Amniotic stem cell (primary cell): Measurements from ENCODE around the gene TXNRD2.

Experiments
- DNase-seq: peaks from one replicate; lab custom pipeline; 2025; lab: John Stamatoyannopoulos, UW

The TXNRD2 gene

DNA sequence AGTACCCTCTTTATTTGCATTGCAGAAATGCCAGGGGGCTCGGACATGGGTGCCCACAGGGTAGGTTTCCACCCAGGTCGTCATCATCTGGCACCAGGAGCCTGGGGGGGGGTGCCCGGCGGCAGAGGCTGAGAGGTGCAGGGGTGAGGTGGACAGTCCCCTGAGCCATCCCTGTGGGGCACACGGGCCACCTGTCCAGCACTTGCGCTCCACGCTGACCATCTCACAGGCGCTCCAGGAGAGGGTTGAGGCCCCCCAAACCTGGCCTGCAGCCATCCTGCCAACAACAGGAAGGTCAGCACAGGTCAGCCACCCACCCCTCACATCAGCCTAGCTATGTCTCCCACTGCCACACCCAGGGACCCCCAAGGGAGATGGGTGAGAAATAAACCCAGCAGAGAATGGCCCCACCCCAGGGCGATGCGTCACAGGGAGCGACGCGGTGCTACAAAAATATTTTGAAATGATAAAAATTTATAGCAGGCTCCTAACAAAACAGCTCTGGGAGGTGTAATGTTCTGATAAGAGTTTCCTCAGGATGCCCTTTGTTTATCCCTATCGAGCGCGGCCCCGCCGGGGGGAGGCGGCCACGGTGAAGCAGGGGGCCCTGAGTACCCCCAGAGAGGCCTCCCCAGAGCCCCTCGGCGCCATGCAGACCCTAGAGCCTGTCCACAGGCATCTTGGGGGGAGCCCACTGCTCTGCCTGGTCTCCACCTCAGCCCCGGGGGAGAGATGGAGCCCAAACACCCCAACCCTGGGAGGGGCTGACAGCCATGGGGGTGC is 65.9 kb downstream of the TXNRD2 start:
- no peak for DNase-seq

DNA sequence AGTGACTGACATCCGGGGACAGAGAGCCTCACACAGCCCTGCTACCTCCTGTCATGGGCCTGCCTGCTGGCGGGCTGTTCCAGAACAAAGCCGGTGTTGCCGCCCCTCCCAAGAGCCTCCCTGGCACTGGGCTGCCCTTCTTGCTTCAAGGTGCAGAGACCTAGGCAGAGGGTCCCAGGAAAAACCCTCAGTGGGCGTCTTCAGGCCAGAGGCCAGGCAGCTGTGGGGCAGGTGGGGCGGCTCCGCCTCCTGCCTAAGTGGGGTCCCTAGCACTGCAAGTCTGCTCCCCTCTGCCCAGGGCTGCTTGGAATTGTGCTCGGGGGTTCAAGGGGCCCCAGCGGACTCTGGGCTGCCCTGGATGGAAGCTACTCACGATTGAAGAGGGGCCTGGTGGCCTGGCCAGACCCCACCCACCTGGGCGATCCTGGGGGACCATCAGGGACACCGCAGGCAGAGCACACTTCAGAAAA is 66.5 kb downstream of the TXNRD2 start:
- no peak for DNase-seq

DNA sequence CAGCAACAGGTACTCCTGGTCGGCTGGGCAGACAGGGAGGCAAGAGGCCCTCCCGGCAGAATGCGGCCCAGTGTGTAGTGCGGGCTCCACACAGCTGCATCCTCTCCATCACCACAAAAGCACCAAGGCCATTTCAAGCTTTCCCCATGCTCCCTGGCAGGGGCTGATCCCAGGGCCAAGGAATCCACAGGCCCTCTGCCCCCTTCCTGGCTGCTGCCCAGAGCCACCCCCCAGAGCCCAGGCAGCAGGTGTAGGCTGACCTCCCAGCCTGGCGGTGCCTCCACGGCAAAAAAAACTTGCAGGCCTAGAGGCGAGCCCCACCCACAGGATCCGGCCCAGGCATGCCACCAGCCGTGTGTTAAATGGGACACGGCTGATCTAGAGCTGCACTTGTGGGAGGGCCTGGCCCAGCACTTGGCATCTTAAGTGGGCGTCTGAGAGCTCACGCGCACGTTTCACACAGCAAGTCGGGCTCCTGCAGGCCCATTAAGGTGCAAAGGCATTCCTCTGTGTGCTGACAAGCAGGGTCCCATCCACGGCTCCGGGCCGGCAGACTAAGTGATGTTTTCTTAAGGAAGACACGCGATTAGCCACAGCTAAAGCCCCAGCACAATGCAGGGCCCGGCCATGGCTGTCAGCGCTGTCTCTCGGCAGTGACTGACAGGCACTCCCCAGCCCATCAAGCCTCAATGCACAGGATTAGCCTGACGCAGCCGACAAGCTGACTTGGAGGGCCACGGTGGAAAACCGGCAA is 67.1 kb downstream of the TXNRD2 start:
- DNase-seq, result no peak

DNA sequence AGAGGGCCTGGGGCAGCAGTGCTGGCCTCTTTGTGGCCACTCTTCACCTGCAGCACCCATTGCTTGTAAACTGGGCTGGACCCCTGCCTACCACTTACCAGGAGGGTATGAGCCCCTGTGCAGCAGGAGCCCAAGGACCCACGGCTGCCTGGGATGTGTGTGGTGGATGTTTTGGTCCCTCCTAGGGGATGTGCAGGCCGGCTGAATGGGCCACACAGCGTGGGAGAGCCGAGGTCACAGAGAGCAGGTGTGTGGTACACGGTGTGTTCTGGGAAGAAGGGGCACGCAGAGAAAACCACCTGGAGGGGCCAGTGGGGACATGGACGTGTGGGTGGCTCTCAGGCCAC is 67.7 kb downstream of the TXNRD2 start:
- no peak for DNase-seq

DNA sequence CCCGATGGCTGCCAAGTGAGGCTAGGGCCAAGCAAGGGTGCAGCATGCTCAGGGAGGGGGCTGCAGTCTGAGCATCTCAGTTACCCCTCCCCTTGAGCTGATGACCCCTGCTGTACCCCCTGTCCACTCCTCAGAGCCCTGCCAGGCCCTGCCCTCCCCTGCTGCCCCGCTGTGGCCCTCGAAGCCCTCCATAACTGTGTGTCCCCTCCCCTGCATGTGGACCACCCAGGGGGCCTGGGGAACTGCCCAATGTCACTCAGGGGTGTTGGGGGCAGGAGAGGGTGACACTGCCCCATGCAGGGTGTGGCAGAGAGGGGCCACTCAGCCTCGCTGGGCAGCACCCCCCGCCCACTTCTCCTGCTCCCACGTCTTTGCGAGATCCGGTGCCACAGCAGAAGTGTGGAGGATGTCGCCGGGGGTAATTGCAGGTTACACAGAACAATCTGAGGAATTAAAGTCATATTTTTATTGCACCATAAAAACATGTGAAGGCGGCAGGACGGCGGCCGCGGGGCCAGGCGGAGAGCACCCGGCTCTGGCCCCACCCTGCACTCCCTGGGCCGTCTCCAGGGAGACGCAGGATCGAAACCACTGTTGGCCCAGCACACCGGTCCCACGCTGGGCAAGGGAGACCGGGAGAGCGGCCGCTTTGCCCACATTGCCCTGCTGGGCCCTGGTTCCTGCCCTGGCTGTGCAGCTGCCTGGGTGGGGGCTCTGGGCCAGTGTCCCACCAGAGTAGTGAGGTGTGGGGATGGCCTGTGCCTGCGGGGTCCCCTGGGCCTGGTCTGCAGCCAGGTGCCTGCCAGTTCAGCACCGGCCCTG is 68.3 kb downstream of the TXNRD2 start:
- no peak for DNase-seq

DNA sequence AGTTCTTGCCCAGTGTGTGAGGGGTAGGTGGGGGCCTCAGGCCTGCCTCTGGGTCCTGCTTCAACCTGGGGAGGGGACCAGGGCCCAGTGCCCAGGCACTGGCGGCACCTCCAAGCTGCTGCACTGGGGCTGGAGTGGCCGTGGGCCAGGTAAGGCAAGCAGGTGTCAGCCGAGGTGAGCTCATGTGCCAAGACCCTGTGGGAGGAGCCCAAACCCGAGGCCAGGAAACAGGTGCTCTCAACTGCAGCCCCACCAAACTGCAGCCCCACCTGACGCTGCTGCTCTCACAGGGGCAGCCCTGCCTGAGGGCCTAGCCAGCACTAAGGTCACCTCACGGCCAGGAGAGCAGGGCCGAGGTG is 68.9 kb downstream of the TXNRD2 start:
- no peak for DNase-seq

DNA sequence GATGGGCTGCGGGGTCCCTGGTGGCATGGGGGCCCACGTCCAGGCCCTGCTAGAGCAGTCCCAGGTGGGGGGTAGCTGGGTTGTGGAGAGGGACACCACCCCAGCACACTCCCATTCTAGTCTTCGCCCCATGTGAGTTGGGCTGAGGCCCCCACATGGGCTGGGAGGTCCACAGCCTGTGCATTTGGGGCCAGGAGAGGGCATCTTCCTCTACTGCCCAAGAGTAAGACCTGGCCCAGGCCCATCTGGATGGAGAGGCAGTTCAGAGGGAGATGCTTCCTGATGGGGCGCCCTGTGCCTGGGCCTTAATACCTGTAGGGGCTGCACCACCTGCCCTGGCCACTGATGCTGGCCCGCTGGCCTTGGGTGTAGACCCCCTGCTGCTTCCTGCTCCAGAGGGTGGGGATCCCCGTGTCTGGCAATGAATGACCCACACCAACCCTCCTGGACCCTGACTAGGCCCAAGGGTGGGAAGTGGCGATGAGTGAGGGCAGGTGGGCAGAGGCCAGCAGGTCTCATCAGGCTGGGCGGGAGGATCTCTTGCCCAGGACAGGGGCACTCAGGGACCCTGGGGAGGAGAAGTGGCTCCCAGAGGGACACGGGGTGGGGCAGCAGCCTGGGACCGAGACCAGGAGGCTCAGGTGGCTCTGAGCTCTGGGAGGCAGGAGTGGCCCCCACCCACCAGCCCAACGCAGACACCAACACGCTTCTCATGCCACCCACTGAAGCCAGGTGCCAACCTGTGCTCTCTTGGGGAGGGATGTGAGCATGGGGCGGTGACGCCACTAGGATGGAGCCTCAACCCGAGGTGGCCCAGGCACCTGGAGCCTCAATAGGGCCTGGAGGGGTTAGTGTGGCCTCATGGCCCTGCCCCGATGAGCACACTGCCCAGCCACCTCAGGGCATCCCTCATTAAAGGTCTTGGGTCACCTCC is 69.5 kb downstream of the TXNRD2 start:
- DNase-seq, result no peak

DNA sequence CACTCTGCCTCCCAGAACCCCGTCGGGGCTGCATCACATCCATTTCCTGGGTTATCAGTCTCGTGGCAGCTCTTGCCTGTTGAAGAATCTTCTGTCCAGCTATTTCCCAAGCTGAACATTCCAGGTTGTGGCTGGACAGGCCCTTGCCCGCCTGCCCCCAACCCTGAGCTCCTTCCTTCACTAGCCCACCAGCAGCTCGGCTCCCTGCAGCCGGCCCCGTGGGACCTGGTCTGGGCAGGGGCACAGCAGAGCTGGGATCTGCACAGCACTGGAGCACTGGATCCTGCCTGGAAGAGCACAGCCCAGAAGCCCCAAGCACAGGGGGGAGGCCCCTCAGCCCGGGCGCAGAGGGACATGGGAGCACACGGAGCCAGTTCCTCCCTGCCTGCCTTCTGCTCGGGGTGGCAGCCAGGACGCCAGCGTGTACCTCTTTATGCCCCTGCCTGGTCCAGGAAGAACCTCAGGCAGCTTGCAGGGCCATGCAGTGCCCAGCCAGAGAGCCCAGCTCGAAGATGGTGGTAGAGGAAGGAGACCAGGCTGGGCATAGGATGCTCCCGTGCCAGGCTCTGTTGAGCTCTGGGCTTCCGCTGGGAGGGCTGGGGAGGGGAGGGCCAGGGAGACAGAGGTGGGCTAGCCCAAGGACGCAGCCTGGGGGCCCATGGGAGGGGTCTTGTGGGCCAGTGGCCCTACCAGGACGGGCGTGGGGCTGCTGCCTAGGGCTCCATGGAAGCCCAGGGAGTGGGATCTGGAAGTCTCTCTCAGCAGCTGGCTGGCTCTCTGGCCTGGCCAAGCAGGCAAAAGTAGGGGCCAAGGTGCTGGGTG is 70.4 kb downstream of the TXNRD2 start:
- DNase-seq, result no peak

DNA sequence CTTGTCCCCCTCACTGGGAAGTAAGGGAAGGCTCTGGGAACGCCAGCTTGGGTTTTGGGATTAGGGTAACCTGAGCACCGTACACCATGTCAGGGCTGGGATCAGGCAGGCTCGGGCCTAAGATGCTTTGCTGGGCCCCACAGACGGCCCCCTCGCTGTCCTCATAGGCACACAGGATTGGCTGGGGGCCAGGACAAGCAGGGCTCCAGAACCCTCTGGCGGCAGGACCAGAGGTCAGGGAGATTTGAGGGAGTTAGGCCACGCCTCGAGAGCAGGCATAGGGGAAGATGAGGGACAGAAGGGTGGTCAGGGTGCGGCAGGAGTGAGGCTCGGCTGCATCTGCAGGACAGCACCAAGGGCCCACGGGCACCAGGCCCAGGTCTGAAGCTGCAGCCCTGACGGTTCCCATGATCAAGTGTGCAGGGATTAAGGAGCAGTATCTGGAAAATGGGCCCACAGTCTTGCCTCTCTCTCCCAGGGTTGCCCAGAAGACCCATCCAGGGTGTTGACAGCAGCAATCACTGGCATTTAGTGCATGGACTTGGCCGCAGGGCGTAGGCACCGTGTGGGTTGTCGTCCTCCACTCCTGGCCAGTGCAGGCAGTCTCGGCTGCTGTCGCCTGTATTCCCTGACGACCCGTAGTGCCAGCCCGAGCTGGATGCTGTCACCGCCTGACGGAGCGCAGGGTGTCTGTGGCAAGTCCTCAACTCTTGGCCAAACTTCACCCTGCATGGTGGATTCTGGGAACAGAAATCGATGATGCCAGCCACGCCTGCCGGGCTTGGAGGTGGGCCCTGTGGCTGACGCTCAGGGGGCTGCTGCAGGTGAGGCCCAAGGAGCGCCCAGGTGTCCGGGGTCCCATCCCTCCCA is 71.2 kb downstream of the TXNRD2 start:
- no peak for DNase-seq

DNA sequence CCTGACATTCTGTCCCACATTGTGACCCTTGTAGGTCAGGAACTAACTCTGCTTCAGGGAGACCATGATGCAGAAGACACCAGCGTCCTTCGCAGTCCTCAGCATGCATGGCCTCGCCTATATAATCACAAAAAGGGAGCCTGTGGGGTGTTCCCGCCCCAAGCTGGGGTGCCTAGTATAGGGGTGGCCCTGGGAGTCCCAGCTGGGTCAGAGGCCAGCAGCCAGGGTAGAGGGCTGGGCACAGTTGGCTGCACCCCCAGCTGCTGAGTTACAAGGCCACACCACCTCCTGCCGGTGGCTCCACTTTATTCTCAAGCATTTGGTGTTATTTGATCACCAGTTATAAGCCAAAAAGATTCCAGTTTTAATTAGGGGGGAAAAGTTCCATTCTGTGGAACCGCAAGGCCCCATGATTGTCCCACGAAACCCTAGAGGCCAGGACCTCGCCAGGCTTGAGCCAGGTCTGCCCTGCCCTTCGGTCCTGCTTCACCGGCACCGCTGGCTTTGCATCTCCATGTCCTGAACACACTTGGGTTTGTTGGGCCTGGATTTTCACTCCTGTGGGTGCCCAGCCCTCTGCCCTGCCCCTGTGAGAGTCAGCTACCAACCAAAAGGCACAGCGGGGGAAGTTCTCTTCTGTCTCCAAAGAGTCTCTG is 72.0 kb downstream of the TXNRD2 start:
- DNase-seq, result no peak

DNA sequence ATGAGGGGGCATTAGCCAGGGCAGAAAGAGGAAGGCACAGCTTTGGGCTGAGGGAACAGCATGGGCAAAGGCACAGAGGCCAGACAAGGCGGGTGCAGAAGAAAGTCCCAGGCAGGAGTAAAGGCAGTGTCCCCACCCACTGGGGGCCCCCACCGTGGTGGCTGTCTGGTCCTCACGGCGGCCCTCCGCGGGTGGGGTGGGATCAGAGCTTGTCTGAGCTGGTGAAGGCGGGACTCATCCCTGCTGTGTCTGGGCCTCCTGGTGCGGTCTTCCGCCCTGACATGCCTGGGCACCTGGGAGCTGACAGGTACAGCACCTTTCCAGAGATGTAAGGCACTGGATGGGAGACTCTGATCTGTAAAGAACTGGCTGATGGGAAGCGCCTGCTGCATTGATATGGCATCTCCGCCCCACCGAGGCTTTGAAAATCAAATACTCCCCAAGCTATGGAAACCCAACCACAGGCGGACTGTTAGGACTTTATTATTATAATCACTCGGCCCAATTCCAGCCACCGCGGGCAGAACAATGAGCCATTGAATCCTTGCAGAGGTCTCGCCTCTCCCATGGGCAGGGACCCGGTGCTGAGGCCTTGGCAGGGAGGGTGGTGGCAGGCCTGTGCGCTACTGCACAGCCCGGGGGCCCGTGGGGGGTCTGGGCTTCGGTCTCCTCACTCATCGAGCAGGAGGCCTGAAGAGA is 72.7 kb downstream of the TXNRD2 start:
- DNase-seq, result no peak

DNA sequence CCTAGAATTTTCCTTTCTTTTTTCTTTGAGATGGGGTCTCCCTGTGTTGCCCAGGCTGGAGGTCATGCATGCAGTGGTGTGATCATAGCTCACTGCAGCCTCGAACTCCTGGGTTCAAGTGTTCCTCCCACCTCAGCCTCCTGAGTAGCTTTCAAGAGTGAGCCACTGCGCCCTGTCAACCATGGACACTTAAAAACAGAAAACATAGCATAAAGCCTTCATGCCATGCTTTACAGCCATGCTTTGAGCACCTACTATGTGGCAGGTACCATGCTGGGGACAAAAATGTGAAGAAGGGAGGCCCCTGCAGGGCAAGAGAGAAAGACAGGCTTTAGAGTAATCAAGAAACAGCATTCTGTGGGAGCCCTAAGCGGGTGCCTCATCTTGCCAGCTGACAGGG is 73.3 kb downstream of the TXNRD2 start:
- no peak for DNase-seq

DNA sequence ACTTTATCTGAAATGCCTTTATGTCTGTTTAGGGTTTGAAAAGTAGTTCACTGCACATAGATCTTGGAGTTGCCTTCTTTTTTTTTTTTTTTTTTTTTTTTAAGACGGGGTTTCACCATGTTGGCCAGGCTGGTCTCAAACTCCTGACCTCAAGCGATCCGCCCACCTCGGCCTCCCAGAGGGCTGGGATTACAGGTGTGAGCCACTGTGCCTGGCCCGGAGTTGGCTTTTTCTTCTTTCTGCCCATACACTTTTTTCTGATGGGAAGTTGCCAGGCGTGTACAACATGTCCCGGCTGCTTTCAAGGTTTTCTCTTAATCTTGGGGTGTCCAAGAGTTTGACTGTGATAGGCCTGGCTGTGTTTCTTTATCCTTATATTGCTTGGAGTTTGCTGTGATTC is 74.0 kb downstream of the TXNRD2 start:
- DNase-seq, result no peak

DNA sequence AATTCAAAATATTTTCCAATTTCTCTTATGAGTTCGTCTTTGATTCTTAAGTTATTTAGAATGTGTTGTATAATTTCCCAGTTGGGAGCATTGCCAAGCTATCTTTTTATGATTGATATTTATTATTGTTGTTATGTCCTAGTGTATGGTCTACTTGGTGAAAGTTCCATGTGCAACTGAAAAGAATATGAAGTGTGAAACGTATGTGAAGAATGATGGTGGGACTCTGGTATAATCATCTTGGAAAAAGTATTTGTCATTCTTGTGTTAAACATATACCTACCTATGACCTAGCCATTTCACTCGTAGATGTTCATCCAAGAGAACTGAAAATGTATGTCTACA is 75.0 kb downstream of the TXNRD2 start:
- DNase-seq, result no peak

DNA sequence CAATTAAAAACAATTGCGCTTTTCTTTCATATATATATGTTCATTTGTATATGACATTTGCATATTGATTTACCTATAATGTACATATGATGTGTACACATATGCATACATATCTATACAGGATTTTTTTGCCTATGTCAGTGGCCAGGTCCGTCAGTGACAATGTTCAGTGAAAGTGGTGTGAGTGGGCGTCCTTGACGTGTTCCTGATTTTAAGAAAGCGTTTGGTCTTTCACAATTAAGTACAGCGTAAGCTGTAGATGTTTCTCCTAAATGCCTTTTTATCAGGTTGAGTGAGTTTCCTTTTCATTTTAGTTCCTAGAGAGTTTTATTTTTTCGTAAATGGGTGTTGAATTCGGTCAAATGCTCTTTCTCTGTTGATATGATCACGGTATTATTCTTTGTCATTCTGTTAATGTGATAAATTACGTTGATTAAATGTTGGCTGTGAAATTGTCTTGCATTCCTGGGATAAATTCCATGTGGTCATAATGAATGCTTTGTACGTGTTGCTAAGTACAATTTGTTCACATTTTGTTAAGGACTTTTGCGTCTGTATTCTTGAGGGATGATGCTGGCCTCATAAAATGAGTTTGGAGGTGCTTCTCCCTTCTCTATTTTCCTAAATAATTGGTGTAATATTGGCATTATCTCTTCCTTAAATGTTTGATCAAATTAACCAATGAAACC is 76.3 kb downstream of the TXNRD2 start:
- no peak for DNase-seq

DNA sequence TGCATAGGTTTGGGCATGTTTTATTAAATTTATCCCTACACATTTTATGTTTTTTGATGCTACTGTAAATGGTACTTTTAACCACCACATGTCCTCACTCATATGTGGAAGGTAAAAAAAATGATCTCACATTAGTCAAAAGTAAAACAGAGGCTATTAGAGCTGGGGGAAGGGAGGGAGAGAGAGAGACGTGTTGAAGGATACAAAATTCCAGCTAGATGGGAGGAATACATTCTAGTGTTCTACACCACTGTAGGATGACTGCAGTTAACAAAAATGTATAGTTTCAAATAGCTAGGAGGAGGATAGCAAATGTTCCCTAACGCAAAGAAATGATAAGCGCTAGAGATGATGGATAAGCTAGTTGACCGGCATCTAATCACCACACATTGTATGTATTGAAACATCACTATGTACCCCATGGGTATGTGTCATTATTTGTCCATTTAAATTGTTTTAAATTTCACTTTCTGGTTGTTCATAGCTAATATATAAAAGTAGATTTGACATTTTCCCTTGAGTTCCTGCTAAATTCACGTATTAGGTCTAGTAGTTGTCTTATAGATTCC is 77.0 kb downstream of the TXNRD2 start:
- no peak for DNase-seq

DNA sequence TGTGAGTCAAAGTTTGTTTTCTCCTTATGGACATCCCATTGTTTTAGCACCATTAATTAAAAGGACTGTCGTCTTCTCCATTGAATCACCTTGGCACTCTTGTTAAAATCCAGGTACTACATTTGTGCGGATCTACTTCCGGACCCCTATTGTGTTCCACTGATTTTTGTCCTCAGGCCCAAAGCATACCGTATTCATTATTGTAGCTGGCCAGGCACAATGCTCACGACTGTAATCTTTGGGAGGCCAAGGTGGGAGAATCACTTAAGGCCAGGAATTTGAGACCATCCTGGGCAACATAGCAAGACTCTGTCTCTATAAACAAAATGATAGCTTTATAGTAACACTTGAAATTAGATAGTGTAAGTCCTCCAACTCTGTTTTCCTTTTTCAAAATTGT is 78.0 kb downstream of the TXNRD2 start:
- no peak for DNase-seq
